ENCODE data around the gene C16orf96. TPM values are rescaled to one million over a fixed set of nuclear protein-coding genes. Genes with fewer than 3 reads are reported as not detected.

The C16orf96 gene
- total and polyA plus RNA-seq, 5 donors from 2014 or later = 0.17 TPM; not detected in 4

GRCh38 chr16:4511441-4512082 is 44.6 kb upstream of the C16orf96 start:
- no peaks in the 10 kb centered on the region for H3K27me3 ChIP-seq (ENCODE audit: control insufficient read depth, insufficient read depth, low read length)
- ATAC-seq (ENCODE audit: low read depth in 2 of 2) (no peak), DNase-seq (no peak)
- Mint-ChIP-seq H3K27me3 (no peaks in the 10 kb centered on the region), H3K4me3 (no peak overlapping the region), H3K4me1 (peaks cover 15 to 64% (median 32%) of the 10 kb centered on the region in 4 donors), H3K27ac (peak overlapping the region in 2 of 3 donors; percentile 62 to 74), H3K9me3 (peaks cover 0 to 1% (median 0%) of the 10 kb centered on the region in 7 donors), H3K36me3 (peaks cover 31% of the 10 kb centered on the region)
- peaks cover 56% of the 10 kb centered on the region for H3K36me3 ChIP-seq (ENCODE audit: control insufficient read depth, insufficient read depth, low read length)
- H3K27ac ChIP-seq (ENCODE audit: insufficient read depth, low read length, poor library complexity, severe bottlenecking) = peak overlapping the region; percentile 29
- no peak overlapping the region for H3K4me3 ChIP-seq (ENCODE audit: low read depth, low read length)
- peaks cover 41% of the 10 kb centered on the region for H3K4me1 ChIP-seq (ENCODE audit: control insufficient read depth, insufficient read depth, low read length, poor library complexity, severe bottlenecking)
- H3K9me3 ChIP-seq (ENCODE audit: control insufficient read depth in 2 of 2, low read length in 2 of 2) = no peaks in the 10 kb centered on the region

DNA sequence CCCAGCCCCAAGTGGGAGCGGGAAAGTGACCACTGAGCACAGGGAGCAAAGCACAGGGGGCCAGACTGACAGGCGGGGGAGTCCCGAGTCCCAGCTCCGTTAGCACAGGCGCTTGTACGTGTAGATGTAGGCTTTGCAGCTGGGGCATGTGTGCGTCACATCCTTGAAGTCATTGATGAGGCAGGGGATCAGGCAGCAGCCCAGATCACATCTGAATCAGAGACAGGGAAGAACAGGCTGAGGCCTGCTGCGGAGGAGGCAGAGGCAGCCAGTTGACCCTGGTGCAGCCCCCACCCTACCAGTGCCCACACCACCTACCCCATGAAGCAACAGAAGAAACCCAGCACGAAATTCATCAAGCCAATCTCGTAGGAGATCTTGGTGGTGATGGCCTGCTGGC is 43.7 kb upstream of the C16orf96 start:
- H3K4me1 ChIP-seq (ENCODE audit: control insufficient read depth, insufficient read depth, low read length, poor library complexity, severe bottlenecking) = peaks cover 35% of the 10 kb centered on the region
- Mint-ChIP-seq H3K9me3 (peaks cover 0 to 1% (median 0%) of the 10 kb centered on the region in 7 donors), H3K4me1 (peaks cover 20 to 62% (median 35%) of the 10 kb centered on the region in 4 donors), H3K27ac (peak overlapping the region; percentile 62 to 87 (median 74)), H3K27me3 (no peaks in the 10 kb centered on the region), H3K4me3 (peak overlapping the region in 2 of 4 donors; percentile 3 to 71), H3K36me3 (peaks cover 31% of the 10 kb centered on the region)
- ATAC-seq (ENCODE audit: low read depth in 2 of 2) (no peak), DNase-seq (no peak)
- no peak overlapping the region for H3K4me3 ChIP-seq (ENCODE audit: low read depth, low read length)
- no peak overlapping the region for H3K27ac ChIP-seq (ENCODE audit: insufficient read depth, low read length, poor library complexity, severe bottlenecking)
- no peaks in the 10 kb centered on the region for H3K9me3 ChIP-seq (ENCODE audit: control insufficient read depth in 2 of 2, low read length in 2 of 2)
- peaks cover 50% of the 10 kb centered on the region for H3K36me3 ChIP-seq (ENCODE audit: control insufficient read depth, insufficient read depth, low read length)
- H3K27me3 ChIP-seq (ENCODE audit: control insufficient read depth, insufficient read depth, low read length) = no peaks in the 10 kb centered on the region

GRCh38 chr16:4513086-4513860 is 42.9 kb upstream of the C16orf96 start:
- peak overlapping the region in 2 of 4 donors; percentile 41 to 59 for H3K4me3 Mint-ChIP-seq
- H3K4me1 ChIP-seq (ENCODE audit: control insufficient read depth, insufficient read depth, low read length, poor library complexity, severe bottlenecking) = peaks cover 35% of the 10 kb centered on the region
- DNase-seq = no peak
- H3K27me3 ChIP-seq (ENCODE audit: control insufficient read depth, insufficient read depth, low read length) = no peaks in the 10 kb centered on the region
- peaks cover 25% of the 10 kb centered on the region for H3K36me3 Mint-ChIP-seq
- H3K4me1 Mint-ChIP-seq = peaks cover 20 to 59% (median 31%) of the 10 kb centered on the region in 4 donors
- peaks cover 42% of the 10 kb centered on the region for H3K36me3 ChIP-seq (ENCODE audit: control insufficient read depth, insufficient read depth, low read length)
- H3K9me3 Mint-ChIP-seq = peaks cover 0 to 1% (median 0%) of the 10 kb centered on the region in 7 donors
- no peak for ATAC-seq (ENCODE audit: low read depth in 2 of 2)
- no peak overlapping the region for H3K4me3 ChIP-seq (ENCODE audit: low read depth, low read length)
- no peaks in the 10 kb centered on the region for H3K27me3 Mint-ChIP-seq
- H3K9me3 ChIP-seq (ENCODE audit: control insufficient read depth in 2 of 2, low read length in 2 of 2) = no peaks in the 10 kb centered on the region
- H3K27ac ChIP-seq (ENCODE audit: insufficient read depth, low read length, poor library complexity, severe bottlenecking) = peak overlapping the region; percentile 70
- H3K27ac Mint-ChIP-seq = peak overlapping the region in 2 of 3 donors; percentile 80

DNA sequence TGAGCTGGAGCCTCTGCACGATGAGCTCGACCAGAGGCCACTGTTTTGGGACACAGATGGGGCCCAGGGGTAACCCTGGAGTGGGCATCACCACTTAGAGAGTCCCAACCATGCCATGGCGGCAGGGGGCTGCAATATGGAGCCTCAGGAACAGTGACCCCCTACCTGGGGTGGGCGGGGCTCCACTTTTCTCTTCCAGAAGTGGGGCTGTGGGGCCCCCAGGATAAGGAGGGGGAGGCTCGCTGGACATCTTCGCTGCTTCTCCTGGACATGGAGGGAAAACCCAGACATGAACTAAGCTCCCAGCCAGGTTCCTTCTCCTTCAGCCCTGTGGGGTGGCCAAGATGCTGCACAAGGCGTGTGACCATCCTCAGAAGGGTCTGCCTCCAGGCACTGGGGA is 42.3 kb upstream of the C16orf96 start:
- ATAC-seq (ENCODE audit: low read depth in 2 of 2) (no peak), DNase-seq (no peak)
- Histone ChIP-seq H3K27me3 (ENCODE audit: control insufficient read depth, insufficient read depth, low read length) (no peaks in the 10 kb centered on the region), H3K36me3 (ENCODE audit: control insufficient read depth, insufficient read depth, low read length) (peaks cover 36% of the 10 kb centered on the region), H3K4me3 (ENCODE audit: low read depth, low read length) (no peak overlapping the region), H3K27ac (ENCODE audit: insufficient read depth, low read length, poor library complexity, severe bottlenecking) (peak overlapping the region; percentile 70), H3K4me1 (ENCODE audit: control insufficient read depth, insufficient read depth, low read length, poor library complexity, severe bottlenecking) (peaks cover 35% of the 10 kb centered on the region), H3K9me3 (ENCODE audit: control insufficient read depth in 2 of 2, low read length in 2 of 2) (no peaks in the 10 kb centered on the region)
- Mint-ChIP-seq H3K4me3 (peak overlapping the region in 1 of 4 donors; percentile 41), H3K36me3 (peaks cover 24% of the 10 kb centered on the region), H3K9me3 (peaks cover 0 to 1% (median 0%) of the 10 kb centered on the region in 7 donors), H3K27me3 (no peaks in the 10 kb centered on the region), H3K27ac (peak overlapping the region; percentile 69 to 90 (median 89)), H3K4me1 (peaks cover 20 to 63% (median 35%) of the 10 kb centered on the region in 4 donors)

- H3K4me1 Mint-ChIP-seq = peaks cover 20 to 63% (median 37%) of the 10 kb centered on the region in 4 donors
- H3K9me3 ChIP-seq (ENCODE audit: control insufficient read depth in 2 of 2, low read length in 2 of 2) = no peaks in the 10 kb centered on the region
- peak overlapping the region; percentile 79 for H3K4me3 ChIP-seq (ENCODE audit: low read depth, low read length)
- no peak for DNase-seq
- peaks cover 24% of the 10 kb centered on the region for H3K36me3 Mint-ChIP-seq
- no peaks in the 10 kb centered on the region for H3K27me3 ChIP-seq (ENCODE audit: control insufficient read depth, insufficient read depth, low read length)
- peaks cover 0 to 1% (median 0%) of the 10 kb centered on the region in 7 donors for H3K9me3 Mint-ChIP-seq
- ATAC-seq (ENCODE audit: low read depth in 2 of 2) = no peak
- peak overlapping the region; percentile 70 for H3K27ac ChIP-seq (ENCODE audit: insufficient read depth, low read length, poor library complexity, severe bottlenecking)
- H3K27me3 Mint-ChIP-seq = no peaks in the 10 kb centered on the region
- H3K27ac Mint-ChIP-seq = peak overlapping the region; percentile 89 to 95 (median 92)
- H3K4me1 ChIP-seq (ENCODE audit: control insufficient read depth, insufficient read depth, low read length, poor library complexity, severe bottlenecking) = peaks cover 35% of the 10 kb centered on the region
- H3K4me3 Mint-ChIP-seq = peak overlapping the region; percentile 67 to 87 (median 74)
- peaks cover 29% of the 10 kb centered on the region for H3K36me3 ChIP-seq (ENCODE audit: control insufficient read depth, insufficient read depth, low read length)
Measured at GRCh38 chr16:4514606-4515005, 41.5 kb upstream of the C16orf96 start.

DNA sequence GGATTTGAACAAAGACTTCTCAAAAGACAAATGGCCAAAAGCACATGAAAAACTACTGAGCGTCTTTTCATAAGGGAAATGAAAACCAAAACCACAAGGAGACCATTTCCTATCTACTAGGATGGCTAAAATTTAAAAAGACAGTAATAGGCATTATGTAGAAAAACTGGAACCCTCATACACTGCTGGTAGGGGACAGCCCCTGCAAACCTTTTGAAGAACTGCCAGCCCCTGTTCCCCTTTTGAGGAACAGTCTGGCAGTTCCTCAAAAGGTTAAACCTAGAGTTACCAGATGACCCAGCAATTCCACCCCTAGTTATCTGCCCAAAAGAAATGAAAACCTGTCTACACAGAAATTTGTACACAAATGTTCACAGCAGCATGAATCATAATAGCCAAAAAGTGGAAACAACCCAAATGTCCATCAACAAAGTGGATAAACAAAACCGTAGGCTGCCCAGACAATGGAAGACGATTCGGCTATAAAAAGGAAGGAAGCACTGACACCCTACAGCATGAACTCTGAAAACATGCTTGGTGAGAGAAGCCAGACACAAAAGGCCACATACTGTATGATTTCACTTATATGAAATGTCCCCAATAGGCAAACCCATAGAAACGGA is 40.4 kb upstream of the C16orf96 start:
- Histone ChIP-seq H3K36me3 (ENCODE audit: control insufficient read depth, insufficient read depth, low read length) (peaks cover 19% of the 10 kb centered on the region), H3K27me3 (ENCODE audit: control insufficient read depth, insufficient read depth, low read length) (no peaks in the 10 kb centered on the region), H3K27ac (ENCODE audit: insufficient read depth, low read length, poor library complexity, severe bottlenecking) (peak overlapping the region; percentile 70), H3K4me1 (ENCODE audit: control insufficient read depth, insufficient read depth, low read length, poor library complexity, severe bottlenecking) (peaks cover 35% of the 10 kb centered on the region), H3K9me3 (ENCODE audit: control insufficient read depth in 2 of 2, low read length in 2 of 2) (no peaks in the 10 kb centered on the region), H3K4me3 (ENCODE audit: low read depth, low read length) (peak overlapping the region; percentile 79)
- ATAC-seq (ENCODE audit: low read depth in 2 of 2) (peak; percentile 38 to 43), DNase-seq (peak in 2 of 3 donors; percentile 26 to 67)
- Mint-ChIP-seq H3K4me3 (peak overlapping the region; percentile 67 to 87 (median 74)), H3K9me3 (no peaks in the 10 kb centered on the region), H3K27me3 (no peaks in the 10 kb centered on the region), H3K27ac (peak overlapping the region; percentile 89 to 95 (median 92)), H3K4me1 (peaks cover 20 to 63% (median 38%) of the 10 kb centered on the region in 4 donors), H3K36me3 (peaks cover 19% of the 10 kb centered on the region)

GRCh38 chr16:4517812-4518680 is 38.1 kb upstream of the C16orf96 start:
- Mint-ChIP-seq H3K27ac (peak overlapping the region in 2 of 3 donors; percentile 84), H3K4me1 (peaks cover 20 to 54% (median 33%) of the 10 kb centered on the region in 4 donors), H3K9me3 (no peaks in the 10 kb centered on the region), H3K36me3 (peaks cover 3% of the 10 kb centered on the region), H3K4me3 (no peak overlapping the region), H3K27me3 (no peaks in the 10 kb centered on the region)
- Histone ChIP-seq H3K27me3 (ENCODE audit: control insufficient read depth, insufficient read depth, low read length) (no peaks in the 10 kb centered on the region), H3K4me3 (ENCODE audit: low read depth, low read length) (no peak overlapping the region), H3K4me1 (ENCODE audit: control insufficient read depth, insufficient read depth, low read length, poor library complexity, severe bottlenecking) (peaks cover 33% of the 10 kb centered on the region), H3K27ac (ENCODE audit: insufficient read depth, low read length, poor library complexity, severe bottlenecking) (no peak overlapping the region), H3K9me3 (ENCODE audit: control insufficient read depth in 2 of 2, low read length in 2 of 2) (no peaks in the 10 kb centered on the region), H3K36me3 (ENCODE audit: control insufficient read depth, insufficient read depth, low read length) (no peaks in the 10 kb centered on the region)
- no peak for DNase-seq
- ATAC-seq (ENCODE audit: low read depth in 2 of 2) = no peak

Measured in CD4-positive, CD25-positive, alpha-beta regulatory T cell (primary cell).